ENCODE data around the gene ARHGEF12. TPM values are rescaled to one million over a fixed set of nuclear protein-coding genes. Genes with fewer than 3 reads are reported as not detected.

Gene ARHGEF12
- total RNA-seq, 2 donors from 2014 or later: 46.5 to 71.1 TPM

GRCh38 chr11:120520091-120520822 is 184.0 kb downstream of the ARHGEF12 start:
- TF ChIP-seq POLR2A (IDR thresholded peaks at IDR 0.05) (no peak), CTCF (IDR thresholded peaks at IDR 0.05) (no peak)
- WGBS, 2 donors: 79 to 86% methylated on average over 12 to 16 of the region's 16 CpGs
- ATAC-seq (no peak), DNase-seq (no peak)
- H3K9me3 ChIP-seq: no peaks in the 10 kb centered on the region
- intact Hi-C loops (cut with DNase I): no loop called here
- no peak overlapping the region for H3K4me3 ChIP-seq
- H3K27ac ChIP-seq: no peak overlapping the region
- no peaks in the 10 kb centered on the region for H3K4me1 ChIP-seq
- H3K27me3 ChIP-seq: peaks cover 0 to 3% of the 10 kb centered on the region in 2 donors
- H3K36me3 ChIP-seq (replicated peaks in 1 of 2; ENCODE audit: insufficient read depth in 1 of 2, low read depth in 2 of 2): no peaks in the 10 kb centered on the region

- no peak overlapping the region for H3K4me3 ChIP-seq
- TF ChIP-seq POLR2A (IDR thresholded peaks at IDR 0.05): no peak
- TF ChIP-seq CTCF (IDR thresholded peaks at IDR 0.05): no peak
- H3K36me3 ChIP-seq (replicated peaks in 1 of 2; ENCODE audit: insufficient read depth in 1 of 2, low read depth in 2 of 2): no peaks in the 10 kb centered on the region
- no peaks in the 10 kb centered on the region for H3K9me3 ChIP-seq
- WGBS, 2 donors: 77 to 81% methylated on average over 7 of the region's 7 CpGs
- H3K27ac ChIP-seq: no peak overlapping the region
- DNase-seq (no peak), ATAC-seq (no peak)
- intact Hi-C loops (cut with DNase I): no loop called here
- no peaks in the 10 kb centered on the region for H3K4me1 ChIP-seq
- H3K27me3 ChIP-seq: peaks cover 0 to 3% of the 10 kb centered on the region in 2 donors
These were observed 185.0 kb downstream of the ARHGEF12 start for GRCh38 chr11:120521176-120521575.

GRCh38 chr11:120522021-120522420 is 185.8 kb downstream of the ARHGEF12 start:
- intact Hi-C loops (cut with DNase I): no loop called here
- no peak overlapping the region for H3K4me3 ChIP-seq
- ATAC-seq (no peak), DNase-seq (no peak)
- TF ChIP-seq CTCF (IDR thresholded peaks at IDR 0.05) (no peak), POLR2A (IDR thresholded peaks at IDR 0.05) (no peak)
- H3K4me1 ChIP-seq: no peaks in the 10 kb centered on the region
- peaks cover 0 to 3% of the 10 kb centered on the region in 2 donors for H3K27me3 ChIP-seq
- WGBS, 2 donors: 87 to 92% methylated on average over 11 of the region's 11 CpGs
- H3K27ac ChIP-seq: no peak overlapping the region
- no peaks in the 10 kb centered on the region for H3K36me3 ChIP-seq (replicated peaks in 1 of 2; ENCODE audit: insufficient read depth in 1 of 2, low read depth in 2 of 2)
- no peaks in the 10 kb centered on the region for H3K9me3 ChIP-seq

GRCh38 chr11:120522736-120523135 is 186.5 kb downstream of the ARHGEF12 start:
- intact Hi-C loops (cut with DNase I): no loop called here
- no peak overlapping the region for H3K4me3 ChIP-seq
- ATAC-seq (no peak), DNase-seq (no peak)
- H3K27ac ChIP-seq: no peak overlapping the region
- H3K27me3 ChIP-seq: peaks cover 0 to under 1% of the 10 kb centered on the region in 2 donors
- H3K4me1 ChIP-seq: no peaks in the 10 kb centered on the region
- no peaks in the 10 kb centered on the region for H3K36me3 ChIP-seq (replicated peaks in 1 of 2; ENCODE audit: insufficient read depth in 1 of 2, low read depth in 2 of 2)
- H3K9me3 ChIP-seq: no peaks in the 10 kb centered on the region
- 69 to 100% methylated on average over 2 to 3 of the region's 3 CpGs for WGBS, 2 donors
- TF ChIP-seq CTCF (IDR thresholded peaks at IDR 0.05) (no peak), POLR2A (IDR thresholded peaks at IDR 0.05) (no peak)

GRCh38 chr11:120523196-120523595 is 187.0 kb downstream of the ARHGEF12 start:
- DNase-seq (no peak), ATAC-seq (no peak)
- no peak for TF ChIP-seq POLR2A (IDR thresholded peaks at IDR 0.05)
- 15 to 20% methylated on average over 12 of the region's 12 CpGs for WGBS, 2 donors
- Histone ChIP-seq H3K36me3 (replicated peaks in 1 of 2; ENCODE audit: insufficient read depth in 1 of 2, low read depth in 2 of 2) (no peaks in the 10 kb centered on the region), H3K27me3 (no peaks in the 10 kb centered on the region), H3K27ac (no peak overlapping the region), H3K9me3 (no peaks in the 10 kb centered on the region), H3K4me1 (no peaks in the 10 kb centered on the region), H3K4me3 (no peak overlapping the region)
- intact Hi-C loops (cut with DNase I): no loop called here
